Eye (tissue), 1 donor: ENCODE results near the gene ELAVL3.

Source experiments
- DNase-seq: peaks from one replicate; pipeline ENCODE4 v3.0.0-alpha.2; 2015

Gene ELAVL3

GRCh38 chr19:11405846-11406643 is 74.8 kb downstream of the ELAVL3 start:
- DNase-seq = no peak

GRCh38 chr19:11404588-11405222 is 76.1 kb downstream of the ELAVL3 start:
- DNase-seq = no peak

- DNase-seq = no peak
Observed at GRCh38 chr19:11401808-11402543, 78.9 kb downstream of the ELAVL3 start.
